Smooth muscle cell of the brain vasculature (primary cell): ENCODE data around the gene ATP9B.

Experiments
- DNase-seq: peaks from one replicate; pipeline ENCODE4 v3.0.0-alpha.2; 2012; ENCODE audit warnings: low read depth, low spot score

The ATP9B gene

DNA sequence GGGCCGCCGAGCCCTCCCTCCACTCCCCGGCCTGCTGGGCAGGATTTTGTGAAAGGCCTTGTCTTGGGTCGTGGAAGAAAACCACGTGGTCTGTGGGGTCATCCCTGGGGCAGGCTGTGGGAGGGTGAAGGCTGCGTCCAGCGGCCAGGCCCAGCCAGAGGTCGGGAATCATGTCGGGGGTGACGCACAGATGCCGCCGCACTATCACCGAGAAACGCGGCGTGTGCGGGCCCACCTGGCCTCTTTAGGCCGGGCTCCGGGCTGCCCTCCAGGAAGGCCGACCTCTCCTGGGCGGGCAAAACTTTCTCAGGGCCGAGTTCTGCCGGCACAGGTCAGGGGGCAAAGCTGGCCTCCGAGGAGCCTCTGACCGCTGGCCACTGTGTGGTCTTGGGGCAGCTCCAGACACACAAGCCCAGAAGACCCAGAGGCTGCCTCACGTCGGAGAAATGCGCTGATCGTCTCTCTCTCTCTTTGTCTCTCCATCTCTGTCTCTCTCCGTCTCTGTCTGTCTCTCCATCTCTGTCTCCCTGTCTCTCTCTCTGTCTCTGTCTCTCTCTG lies 354.9 kb downstream of the ATP9B start:
- DNase-seq, result no peak

DNA sequence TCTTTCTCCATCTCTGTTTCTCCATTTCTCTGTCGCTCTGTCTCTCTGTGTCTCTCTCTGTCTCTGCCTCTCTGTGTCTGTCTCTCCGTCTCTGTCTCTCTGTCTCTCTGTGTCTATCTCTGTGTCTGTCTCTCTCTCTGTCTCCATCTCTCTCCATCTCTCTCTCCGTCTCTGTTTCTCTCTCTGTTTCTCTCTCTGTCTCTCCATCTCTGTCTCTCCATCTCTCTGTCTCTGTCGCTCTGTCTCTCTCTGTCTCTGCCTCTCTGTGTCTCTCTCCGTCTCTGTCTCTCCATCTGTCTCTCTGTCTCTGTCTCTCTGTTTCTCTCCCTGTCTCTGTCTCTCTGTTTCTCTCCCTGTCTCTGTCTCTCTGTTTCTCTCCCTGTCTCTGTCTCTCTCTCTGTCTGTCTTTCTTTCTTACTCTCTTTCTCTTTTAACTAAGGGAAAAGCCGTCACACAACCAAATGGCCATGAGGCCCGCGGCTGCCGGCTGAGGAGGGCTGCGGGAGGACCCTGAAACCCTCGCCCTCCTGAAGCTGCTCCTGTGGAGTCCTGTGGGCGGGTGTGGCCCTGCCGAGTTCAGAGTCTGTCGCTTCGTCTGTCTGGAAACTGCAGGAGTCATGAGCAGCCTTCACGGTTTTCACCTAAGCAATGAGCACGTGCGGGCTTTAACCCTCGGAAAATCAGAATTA lies 355.8 kb downstream of the ATP9B start:
- no peak for DNase-seq

- no peak for DNase-seq
These were observed 356.3 kb downstream of the ATP9B start for GRCh38 chr18:79425569-79425886.

DNA sequence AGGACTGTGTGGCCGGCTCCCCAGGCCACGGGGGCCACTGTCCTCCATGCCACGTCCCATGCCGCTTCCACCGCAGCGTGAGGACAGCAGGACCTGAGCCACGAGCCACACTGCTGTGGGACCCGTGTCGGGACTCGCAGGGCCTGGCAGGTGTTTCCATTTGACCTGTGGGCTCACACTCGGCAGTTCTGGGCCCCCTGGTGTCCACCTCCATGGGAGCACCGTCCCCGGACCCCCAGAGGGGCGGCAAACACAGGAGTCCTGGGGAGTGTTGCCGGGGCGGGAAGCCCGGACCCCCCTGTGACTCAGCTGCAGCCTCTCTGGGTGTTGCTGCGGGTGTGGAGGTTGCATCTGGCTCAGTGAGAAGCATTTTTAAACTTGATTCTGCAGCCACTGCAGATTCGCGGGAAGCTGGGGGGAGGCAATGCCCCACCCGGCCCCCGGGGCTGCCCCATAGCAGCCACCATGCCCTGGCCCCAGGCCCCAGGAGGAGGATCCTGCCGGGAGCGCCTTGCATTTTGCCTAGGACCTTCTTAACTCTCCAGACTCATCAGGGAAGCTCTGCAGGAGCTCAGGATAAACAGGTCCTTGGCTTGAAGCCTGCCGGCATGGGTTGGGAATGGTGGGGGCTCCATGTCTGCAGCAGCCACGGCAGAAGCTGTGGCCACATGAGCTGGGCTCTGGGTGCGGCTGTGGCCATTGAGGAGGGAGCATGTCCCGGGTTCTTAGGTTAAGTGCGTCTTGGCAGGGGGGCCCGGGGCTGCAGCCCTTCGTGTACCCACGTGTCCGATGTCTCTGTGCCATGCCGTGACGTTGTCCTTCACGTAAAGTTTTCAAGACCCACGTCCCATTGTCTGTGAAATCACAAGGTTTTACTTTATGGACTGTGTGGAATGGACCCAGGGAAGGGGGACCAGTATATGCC lies 357.4 kb downstream of the ATP9B start:
- DNase-seq, result no peak

DNA sequence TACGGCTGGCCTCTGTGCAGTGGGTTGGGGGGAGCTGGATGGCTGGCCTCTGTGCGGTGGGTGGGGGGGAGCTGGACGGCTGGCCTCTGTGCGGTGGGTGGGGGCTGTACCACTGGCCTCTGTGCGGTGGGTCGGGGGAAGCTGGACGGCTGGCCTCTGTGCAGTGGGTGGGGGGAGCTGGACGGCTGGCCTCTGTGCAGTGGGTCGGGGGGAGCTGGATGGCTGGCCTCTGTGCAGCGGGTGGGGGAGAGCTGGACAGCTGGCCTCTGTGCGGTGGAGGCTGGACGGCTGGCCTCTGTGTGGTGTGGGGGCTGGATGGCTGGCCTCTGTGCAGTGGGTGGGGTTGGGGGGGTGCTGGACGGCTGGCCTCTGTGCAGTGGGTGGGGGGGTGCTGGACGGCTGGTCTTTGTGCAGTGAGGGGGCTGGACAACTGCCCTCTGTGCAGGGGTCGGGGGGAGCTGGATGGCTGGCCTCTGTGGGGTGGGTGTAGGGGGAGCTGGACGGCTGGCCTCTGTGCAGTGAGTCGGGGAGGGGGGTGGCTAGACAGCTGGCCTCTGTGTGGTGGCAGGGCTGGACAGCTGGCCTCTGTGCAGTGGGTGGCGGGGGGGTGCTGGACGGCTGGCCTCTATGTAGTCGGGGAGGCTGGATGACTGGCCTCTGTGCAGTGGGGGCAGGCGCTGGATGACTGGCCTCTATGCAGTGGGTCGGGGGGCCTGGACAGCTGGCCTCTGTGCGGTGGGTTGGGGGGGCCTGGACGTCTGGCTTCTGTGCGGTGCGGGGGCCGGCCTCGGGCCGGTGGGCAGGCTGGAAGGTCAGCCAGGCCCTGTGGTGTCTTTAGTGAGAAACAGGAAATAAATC lies 358.4 kb downstream of the ATP9B start:
- no peak for DNase-seq
